ENCODE results near the gene DOCK9. TPM values are rescaled to one million over a fixed set of nuclear protein-coding genes. Genes with fewer than 3 reads are reported as not detected.
A peak's percentile ranks its signal among the peaks of the same experiment; 100 is the strongest.

DOCK9 gene
- total RNA-seq, 6 experiments from 2014 or later, result 21.8 to 30.5 (median 25.5) TPM

GRCh38 chr13:99002172-99002710 lies 24.4 kb upstream of the DOCK9 start:
- Mint-ChIP-seq H3K36me3 (ENCODE audit: low read depth) (no peaks in the 10 kb centered on the region), H3K4me1 (ENCODE audit: low read depth) (peaks cover 49% of the 10 kb centered on the region), H3K27me3 (ENCODE audit: insufficient read depth) (peaks cover 2% of the 10 kb centered on the region; the same call in 1 of the 2 replicates), H3K9me3 (no peaks in the 10 kb centered on the region), H3K27ac (no peak overlapping the region), H3K4me3 (no peak overlapping the region)
- DNase-seq, result no peak
- no peak for TF ChIP-seq CTCF (IDR thresholded peaks at IDR 0.05)

- H3K27me3 Mint-ChIP-seq (ENCODE audit: insufficient read depth), result peaks cover 2% of the 10 kb centered on the region; the same call in 1 of the 2 replicates
- H3K4me1 Mint-ChIP-seq (ENCODE audit: low read depth), result peaks cover 55% of the 10 kb centered on the region
- no peak overlapping the region for H3K4me3 Mint-ChIP-seq
- no peak for DNase-seq
- no peaks in the 10 kb centered on the region for H3K36me3 Mint-ChIP-seq (ENCODE audit: low read depth)
- TF ChIP-seq CTCF (IDR thresholded peaks at IDR 0.05), result no peak
- H3K9me3 Mint-ChIP-seq, result no peaks in the 10 kb centered on the region
- H3K27ac Mint-ChIP-seq, result no peak overlapping the region
Observed at GRCh38 chr13:99000137-99000536, 22.3 kb upstream of the DOCK9 start.

DNA sequence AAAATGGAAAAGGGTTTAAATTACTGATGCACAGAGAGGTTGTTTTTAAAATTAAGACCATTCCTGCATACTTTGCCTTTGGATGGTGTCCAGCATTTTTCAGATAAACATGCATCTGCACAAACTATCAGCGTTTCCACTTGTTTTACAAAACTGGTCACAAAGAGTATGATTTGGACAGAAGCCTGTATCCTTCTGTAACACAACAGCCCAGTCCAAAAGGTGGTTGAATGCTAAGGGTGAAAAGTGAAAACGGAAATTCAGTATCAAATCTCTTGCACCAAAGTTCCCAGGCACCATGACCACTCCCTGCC lies 21.7 kb upstream of the DOCK9 start:
- H3K36me3 Mint-ChIP-seq (ENCODE audit: low read depth), result no peaks in the 10 kb centered on the region
- H3K27me3 Mint-ChIP-seq (ENCODE audit: insufficient read depth), result peaks cover 2% of the 10 kb centered on the region; the same call in 1 of the 2 replicates
- H3K9me3 Mint-ChIP-seq, result no peaks in the 10 kb centered on the region
- no peak for TF ChIP-seq CTCF (IDR thresholded peaks at IDR 0.05)
- DNase-seq, result peak; percentile 0
- peaks cover 55% of the 10 kb centered on the region for H3K4me1 Mint-ChIP-seq (ENCODE audit: low read depth)
- peak overlapping the region; percentile 15; the same call in 1 of the 2 replicates for H3K4me3 Mint-ChIP-seq
- H3K27ac Mint-ChIP-seq, result no peak overlapping the region

GRCh38 chr13:98998831-98999638 lies 21.2 kb upstream of the DOCK9 start:
- Mint-ChIP-seq H3K4me1 (ENCODE audit: low read depth) (peaks cover 50% of the 10 kb centered on the region), H3K9me3 (no peaks in the 10 kb centered on the region), H3K4me3 (peak overlapping the region; percentile 15), H3K36me3 (ENCODE audit: low read depth) (no peaks in the 10 kb centered on the region), H3K27ac (peak overlapping the region; percentile 34; the same call in 1 of the 2 replicates), H3K27me3 (ENCODE audit: insufficient read depth) (peaks cover 2% of the 10 kb centered on the region; the same call in 1 of the 2 replicates)
- no peak for TF ChIP-seq CTCF (IDR thresholded peaks at IDR 0.05)
- peak; percentile 35 for DNase-seq

GRCh38 chr13:98997738-98998641 lies 20.1 kb upstream of the DOCK9 start:
- Mint-ChIP-seq H3K4me3 (peak overlapping the region; percentile 45), H3K27ac (peak overlapping the region; percentile 66), H3K4me1 (ENCODE audit: low read depth) (peaks cover 47% of the 10 kb centered on the region), H3K9me3 (no peaks in the 10 kb centered on the region), H3K27me3 (ENCODE audit: insufficient read depth) (peaks cover 2% of the 10 kb centered on the region; the same call in 1 of the 2 replicates), H3K36me3 (ENCODE audit: low read depth) (no peaks in the 10 kb centered on the region)
- TF ChIP-seq CTCF (IDR thresholded peaks at IDR 0.05), result no peak
- peak; percentile 57 for DNase-seq

All from HFFc6 (cell line).